Measurements from ENCODE around the gene PRPF19. TPM values are rescaled to one million over a fixed set of nuclear protein-coding genes. Genes with fewer than 3 reads are reported as not detected.

Gene PRPF19
- total and polyA plus RNA-seq, 2 of the 4 experiments (the other 2 are of a cell fraction): 29.8 to 50.4 TPM

- DNase-seq (no peak), ATAC-seq (ENCODE audit: low read depth) (no peak)
- no peak overlapping the region for H3K18ac ChIP-seq (ENCODE audit: low read depth, low read length)
- H3K27me3 ChIP-seq (ENCODE audit: control insufficient read depth, insufficient read depth, low read length): no peaks in the 10 kb centered on the region
- intact Hi-C loops (cut with micrococcal nuclease): no loop called here
- H2AFZ ChIP-seq (replicated peaks; ENCODE audit: low read length, poor library complexity): no peak overlapping the region
- H3K14ac ChIP-seq (replicated peaks; ENCODE audit: low read depth, low read length): no peak overlapping the region
- 0 out of 4 replicates have a peak, but pooled peaks cover 0 to 3% of the 10 kb centered on the region in 2 experiments for H3K79me1 ChIP-seq (ENCODE audit: low read depth in 1 of 2, low read length in 2 of 2)
- no peak overlapping the region for H4K5ac ChIP-seq (ENCODE audit: low read depth, low read length)
- H3K4me2 ChIP-seq (ENCODE audit: low read depth, low read length): no peak overlapping the region
- H3K9me3 ChIP-seq (ENCODE audit: control insufficient read depth, insufficient read depth, low read length): no peaks in the 10 kb centered on the region
- ChIA-PET POLR2A (ENCODE audit: unreplicated experiment) (no interaction called here), CTCF (interaction anchor here (1.2 to 2.0 kb wide), 2 partner anchors 12 to 24 kb away, joined by 4 to 6 read pairs; no protein-coding TSS in a partner anchor)
- no peak overlapping the region for H4K8ac ChIP-seq (ENCODE audit: low read depth in 2 of 2, low read length in 2 of 2)
- H2AK5ac ChIP-seq (ENCODE audit: low read depth, low read length): no peak overlapping the region
- H3K36me3 ChIP-seq (ENCODE audit: control insufficient read depth, insufficient read depth, low read length): no peaks in the 10 kb centered on the region
- no peak overlapping the region for H3K23ac ChIP-seq (ENCODE audit: low read depth, low read length)
- H2BK15ac ChIP-seq (ENCODE audit: low read depth, low read length): no peak overlapping the region
- no peak overlapping the region for H4K91ac ChIP-seq (ENCODE audit: insufficient read depth, low read depth, low read length)
- in situ Hi-C loops (cut with MboI; ENCODE audit: low sequenced_read_pairs): no loop called here
- H3K4me3 ChIP-seq (ENCODE audit: insufficient read depth, low read depth, low read length): no peak overlapping the region
- H3K9me1 ChIP-seq (ENCODE audit: insufficient read depth, low read length): peaks cover 20% of the 10 kb centered on the region
- H2BK120ac ChIP-seq (ENCODE audit: low read depth, low read length): no peak overlapping the region
- no peak overlapping the region for H3K27ac ChIP-seq (ENCODE audit: insufficient read depth, low read length)
- H3K56ac ChIP-seq (ENCODE audit: extremely low read depth, insufficient read depth, low read length): no peak overlapping the region
- H3K4me1 ChIP-seq (ENCODE audit: control insufficient read depth, insufficient read depth, low read length): peaks cover 22% of the 10 kb centered on the region
- 100% methylated on average over 1 of the region's 7 CpGs; no CpG with 5 or more reads in 1 of the 2 experiments for WGBS, 2 experiments (ENCODE audit: extremely low coverage in 2 of 2, insufficient read length in 1 of 2)
- dilution Hi-C loops (cut with HindIII; ENCODE audit: low sequenced_read_pairs, unreplicated experiment): no loop called here
- no peak overlapping the region for H2AK9ac ChIP-seq (replicated peaks; ENCODE audit: low read depth, low read length, poor library complexity)
- H3K4ac ChIP-seq (ENCODE audit: low read depth, low read length): no peak overlapping the region
- no TSS peak for BruUV-seq (replicated peaks)
- H3K9ac ChIP-seq (ENCODE audit: low read depth, low read length): no peak overlapping the region
- H2BK20ac ChIP-seq (ENCODE audit: low read depth, low read length): no peak overlapping the region
- H4K20me1 ChIP-seq (ENCODE audit: insufficient read depth, low read length): no peaks in the 10 kb centered on the region
- H2BK5ac ChIP-seq (ENCODE audit: low read depth, low read length, poor library complexity, severe bottlenecking): no peak overlapping the region
- TF ChIP-seq FOS (IDR thresholded peaks at IDR 0.05; ENCODE audit: low read depth, low read length): no peak
- no peak for TF ChIP-seq RAD21 (IDR thresholded peaks at IDR 0.05; ENCODE audit: low read length)
- TF ChIP-seq MAZ (IDR thresholded peaks at IDR 0.05; ENCODE audit: borderline replicate concordance, low read depth, low read length): no peak
- TF ChIP-seq POLR2A (IDR thresholded peaks at IDR 0.05; ENCODE audit: low read depth, low read length): no peak
- no peak for TF ChIP-seq SMC3 (IDR thresholded peaks at IDR 0.05; ENCODE audit: low read depth, low read length)
- no peak for TF ChIP-seq CHD1 (IDR thresholded peaks at IDR 0.05; ENCODE audit: low read depth, low read length)
- no peak for TF ChIP-seq CTCF (conservative IDR thresholded peaks at IDR 0.05; ENCODE audit: low read depth, low read length)
- no peak for TF ChIP-seq MXI1 (IDR thresholded peaks at IDR 0.05; ENCODE audit: borderline replicate concordance, low read depth, low read length)
- TF ChIP-seq RCOR1 (IDR thresholded peaks at IDR 0.05; ENCODE audit: insufficient replicate concordance, low read length): no peak
- no peak for TF ChIP-seq MAFK (IDR thresholded peaks at IDR 0.05; ENCODE audit: low read depth, low read length)
- no peak for TF ChIP-seq NFE2L2 (IDR thresholded peaks at IDR 0.05; ENCODE audit: low read depth, low read length)
- TF ChIP-seq CEBPB (IDR thresholded peaks at IDR 0.05; ENCODE audit: low read depth, low read length): no peak
- TF ChIP-seq RFX5 (IDR thresholded peaks at IDR 0.05; ENCODE audit: low read depth, low read length): no peak
- TF ChIP-seq ELK1 (IDR thresholded peaks at IDR 0.05; ENCODE audit: borderline replicate concordance, low read depth, low read length): no peak
- TF ChIP-seq USF2 (IDR thresholded peaks at IDR 0.05; ENCODE audit: low read depth, low read length): no peak
Observed at GRCh38 chr11:60875366-60876167, 30.8 kb downstream of the PRPF19 start.
